ENCODE results near the gene IFNL1. TPM values are rescaled to one million over a fixed set of nuclear protein-coding genes. Genes with fewer than 3 reads are reported as not detected.
A peak's percentile ranks its signal among the peaks of the same experiment; 100 is the strongest.
"Not testable (repeated sequence)": the region's sequence is repeated elsewhere in the genome, so short reads cannot be mapped to it uniquely, and the experiment has no call there.

Gene IFNL1
- total and polyA plus RNA-seq, 11 donors, result not detected

DNA sequence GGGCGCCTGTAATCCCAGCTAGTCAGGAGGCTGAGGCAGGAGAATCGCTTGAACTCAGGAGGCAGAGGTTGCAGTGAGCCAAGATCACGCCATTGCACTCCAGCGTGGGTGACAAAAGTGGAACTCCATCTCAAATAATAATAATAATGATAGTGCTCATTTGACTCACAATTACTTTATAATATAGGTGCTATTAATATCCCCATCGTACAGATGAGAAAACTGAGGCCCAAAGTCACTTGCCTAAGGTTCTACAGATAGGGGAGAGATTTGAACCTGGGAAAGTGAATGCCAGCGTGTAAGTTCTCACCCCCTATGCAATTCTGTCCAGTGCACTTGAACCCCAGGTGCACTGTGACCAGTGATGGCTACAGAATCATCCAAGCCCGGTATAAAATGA lies 33.7 kb downstream of the IFNL1 start:
- DNase-seq, result no peak
- Histone ChIP-seq H3K9me3 (no peaks in the 10 kb centered on the region), H3K4me1 (peaks cover 0 to 25% (median 2%) of the 10 kb centered on the region in 12 donors), H3K27me3 (no peaks in the 10 kb centered on the region), H3K36me3 (peaks cover 0 to 30% (median 0%) of the 10 kb centered on the region in 9 donors), H3K27ac (no peak overlapping the region), H3K4me3 (no peak overlapping the region)
- intact Hi-C loops (cut with DNase I), result loop anchor here in 8 of 10 donors (2.0 to 10.0 kb wide), 8 partner anchors 135 to 375 kb away; partner anchors contain the start of gene NCCRP1 (in 1 of the 8)
- WGBS, 4 donors, result 86 to 94% (median 93%) methylated on average over 7 of the region's 7 CpGs
- no peak for ATAC-seq
- no peak for TF ChIP-seq POLR2A (IDR thresholded peaks at IDR 0.05)
- TF ChIP-seq, protein P1, sequence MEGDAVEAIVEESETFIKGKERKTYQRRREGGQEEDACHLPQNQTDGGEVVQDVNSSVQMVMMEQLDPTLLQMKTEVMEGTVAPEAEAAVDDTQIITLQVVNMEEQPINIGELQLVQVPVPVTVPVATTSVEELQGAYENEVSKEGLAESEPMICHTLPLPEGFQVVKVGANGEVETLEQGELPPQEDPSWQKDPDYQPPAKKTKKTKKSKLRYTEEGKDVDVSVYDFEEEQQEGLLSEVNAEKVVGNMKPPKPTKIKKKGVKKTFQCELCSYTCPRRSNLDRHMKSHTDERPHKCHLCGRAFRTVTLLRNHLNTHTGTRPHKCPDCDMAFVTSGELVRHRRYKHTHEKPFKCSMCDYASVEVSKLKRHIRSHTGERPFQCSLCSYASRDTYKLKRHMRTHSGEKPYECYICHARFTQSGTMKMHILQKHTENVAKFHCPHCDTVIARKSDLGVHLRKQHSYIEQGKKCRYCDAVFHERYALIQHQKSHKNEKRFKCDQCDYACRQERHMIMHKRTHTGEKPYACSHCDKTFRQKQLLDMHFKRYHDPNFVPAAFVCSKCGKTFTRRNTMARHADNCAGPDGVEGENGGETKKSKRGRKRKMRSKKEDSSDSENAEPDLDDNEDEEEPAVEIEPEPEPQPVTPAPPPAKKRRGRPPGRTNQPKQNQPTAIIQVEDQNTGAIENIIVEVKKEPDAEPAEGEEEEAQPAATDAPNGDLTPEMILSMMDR (IDR thresholded peaks at IDR 0.05), result no peak

DNA sequence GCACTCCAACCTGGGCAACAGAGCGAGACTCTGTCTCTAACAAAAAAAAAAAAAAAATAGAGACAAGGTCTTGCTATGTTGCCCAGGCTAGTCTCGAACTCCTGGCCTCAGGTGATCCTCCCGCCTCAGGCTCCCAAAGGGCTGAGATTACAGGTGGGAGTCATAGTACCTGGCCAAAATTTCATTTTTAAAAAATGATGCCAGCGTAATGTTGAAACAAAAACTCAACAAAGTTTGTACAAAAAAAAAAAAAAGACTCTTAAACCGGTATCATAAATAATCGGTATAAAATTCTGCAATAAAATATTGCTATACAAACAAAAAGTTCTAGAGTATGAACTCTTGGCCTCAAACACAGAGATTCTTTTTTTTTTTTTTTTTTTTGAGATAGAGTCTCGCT lies 36.1 kb downstream of the IFNL1 start:
- DNase-seq, result no peak
- no peaks in the 10 kb centered on the region for H3K9me3 ChIP-seq
- H3K27ac ChIP-seq, result no peak overlapping the region
- H3K4me3 ChIP-seq, result no peak overlapping the region
- 86 to 93% (median 93%) methylated on average over 7 of the region's 7 CpGs for WGBS, 4 donors
- intact Hi-C loops (cut with DNase I), result no loop called here
- H3K36me3 ChIP-seq, result peaks cover 0 to 26% (median 0%) of the 10 kb centered on the region in 9 donors
- no peak for TF ChIP-seq POLR2A (IDR thresholded peaks at IDR 0.05)
- TF ChIP-seq, protein P1 (IDR thresholded peaks at IDR 0.05), result no peak
- H3K4me1 ChIP-seq, result peaks cover 0 to 38% (median 2%) of the 10 kb centered on the region in 12 donors
- no peak for ATAC-seq
- no peaks in the 10 kb centered on the region for H3K27me3 ChIP-seq

DNA sequence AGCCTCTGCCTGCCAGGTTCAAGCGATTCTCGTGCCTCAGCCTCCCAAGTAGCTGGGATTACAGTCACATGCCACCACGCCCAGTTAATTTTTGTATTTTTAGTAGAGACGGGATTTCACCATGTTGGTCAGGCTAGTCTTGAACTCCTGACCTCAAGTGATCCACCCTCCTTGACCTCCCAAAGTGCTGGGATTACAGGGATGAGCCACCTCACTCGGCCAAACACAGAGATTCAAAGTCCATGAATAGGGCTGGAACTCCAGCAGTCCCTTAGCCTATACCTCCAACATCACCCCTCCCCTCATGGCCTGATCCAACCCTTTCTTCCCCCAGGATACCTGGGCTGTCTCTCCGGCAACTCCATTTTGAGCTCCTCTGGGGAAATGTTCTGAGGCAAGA lies 36.5 kb downstream of the IFNL1 start:
- WGBS, 4 donors, result 81 to 87% (median 84%) methylated on average over 6 of the region's 6 CpGs
- H3K4me3 ChIP-seq; H3K9me3 ChIP-seq; H3K27ac ChIP-seq; intact Hi-C loops (cut with DNase I); H3K27me3 ChIP-seq; DNase-seq; ATAC-seq: not testable (repeated sequence)
- H3K36me3 ChIP-seq, result peaks cover 0 to 26% (median 0%) of the 10 kb centered on the region in 9 donors
- H3K4me1 ChIP-seq, result peaks cover 0 to 42% (median 1%) of the 10 kb centered on the region in 12 donors

DNA sequence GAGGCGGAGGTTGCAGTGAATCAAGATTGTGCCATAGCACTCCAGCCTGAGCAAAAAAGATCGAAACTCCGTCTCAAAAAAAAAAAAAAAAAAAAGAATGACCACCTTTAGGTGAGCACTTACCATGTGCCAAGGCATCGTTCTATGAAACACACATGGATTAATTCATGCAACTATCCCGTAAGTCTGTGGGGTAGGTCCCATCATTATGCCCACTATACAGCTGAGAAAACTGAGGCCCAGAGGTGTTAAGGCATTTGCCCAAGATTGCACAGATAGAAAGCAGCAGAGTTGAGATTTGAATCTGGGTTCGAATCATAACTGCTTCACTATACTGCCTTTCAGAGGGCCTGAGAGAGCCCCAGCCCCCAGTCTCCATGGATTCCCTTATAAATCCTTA lies 37.3 kb downstream of the IFNL1 start:
- Histone ChIP-seq H3K36me3 (peaks cover 0 to 22% (median 0%) of the 10 kb centered on the region in 9 donors), H3K27ac (no peak overlapping the region), H3K4me1 (peaks cover 0 to 45% (median 0%) of the 10 kb centered on the region in 12 donors), H3K4me3 (no peak overlapping the region), H3K9me3 (no peaks in the 10 kb centered on the region), H3K27me3 (no peaks in the 10 kb centered on the region)
- 90 to 97% (median 92%) methylated on average over 6 of the region's 6 CpGs for WGBS, 4 donors
- no peak for DNase-seq
- no peak for TF ChIP-seq POLR2A (IDR thresholded peaks at IDR 0.05)
- TF ChIP-seq, protein P1 (IDR thresholded peaks at IDR 0.05), result no peak
- ATAC-seq, result no peak
- intact Hi-C loops (cut with DNase I), result no loop called here

DNA sequence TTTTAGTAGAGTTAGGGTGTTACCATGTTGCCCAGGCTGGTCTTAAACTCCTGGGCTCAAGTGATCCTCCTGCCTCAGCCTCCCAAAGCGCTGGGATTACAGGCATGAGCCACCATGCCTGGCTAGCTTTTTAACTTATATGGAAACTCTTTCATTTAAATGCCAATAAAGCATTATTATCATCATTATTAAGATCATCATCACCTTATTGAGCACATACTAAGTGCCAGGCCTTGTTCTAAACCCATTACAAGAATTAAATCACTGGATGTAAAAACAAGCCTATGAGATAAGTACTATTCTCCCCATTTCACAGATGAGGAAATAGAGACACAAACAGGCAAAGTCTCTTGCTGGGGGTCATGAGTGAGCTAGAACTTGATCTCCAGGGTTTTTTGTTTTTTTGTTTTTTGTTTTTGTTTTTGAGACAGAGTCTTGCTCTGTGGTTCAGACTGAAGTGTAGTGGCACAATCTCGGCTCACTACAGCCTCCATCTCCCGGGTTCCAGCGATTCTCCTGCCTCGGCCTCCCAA lies 38.3 kb downstream of the IFNL1 start:
- H3K36me3 ChIP-seq, result peaks cover 0 to 16% (median 0%) of the 10 kb centered on the region in 9 donors
- intact Hi-C loops (cut with DNase I), result no loop called here
- no peak for DNase-seq
- no peaks in the 10 kb centered on the region for H3K27me3 ChIP-seq
- peak overlapping the region in 1 of 12 donors; percentile 97 for H3K27ac ChIP-seq
- no peak for TF ChIP-seq POLR2A (IDR thresholded peaks at IDR 0.05)
- TF ChIP-seq, protein P1 (IDR thresholded peaks at IDR 0.05), result no peak
- H3K4me3 ChIP-seq, result peak overlapping the region in 7 of 12 donors; percentile 45 to 71 (median 56)
- peaks cover 0 to 45% (median 0%) of the 10 kb centered on the region in 12 donors for H3K4me1 ChIP-seq
- H3K9me3 ChIP-seq, result no peaks in the 10 kb centered on the region
- no peak for ATAC-seq
- WGBS, 4 donors, result 91 to 99% (median 96%) methylated on average over 5 of the region's 5 CpGs

All from heart left ventricle (tissue), 16 donors.